ENCODE measurements around the gene PMFBP1. TPM values are rescaled to one million over a fixed set of nuclear protein-coding genes. Genes with fewer than 3 reads are reported as not detected.
"Not testable (repeated sequence)": the region's sequence is repeated elsewhere in the genome, so short reads cannot be mapped to it uniquely, and the experiment has no call there.

PMFBP1 gene
- polyA plus RNA-seq, 1 donor (not counting 4 experiments of a cell fraction or from before 2014, with no cell fraction given): 0.92 TPM

- TF ChIP-seq EZH2 (IDR thresholded peaks at IDR 0.05; ENCODE audit: low read length): no peak
- TF ChIP-seq, protein P1, sequence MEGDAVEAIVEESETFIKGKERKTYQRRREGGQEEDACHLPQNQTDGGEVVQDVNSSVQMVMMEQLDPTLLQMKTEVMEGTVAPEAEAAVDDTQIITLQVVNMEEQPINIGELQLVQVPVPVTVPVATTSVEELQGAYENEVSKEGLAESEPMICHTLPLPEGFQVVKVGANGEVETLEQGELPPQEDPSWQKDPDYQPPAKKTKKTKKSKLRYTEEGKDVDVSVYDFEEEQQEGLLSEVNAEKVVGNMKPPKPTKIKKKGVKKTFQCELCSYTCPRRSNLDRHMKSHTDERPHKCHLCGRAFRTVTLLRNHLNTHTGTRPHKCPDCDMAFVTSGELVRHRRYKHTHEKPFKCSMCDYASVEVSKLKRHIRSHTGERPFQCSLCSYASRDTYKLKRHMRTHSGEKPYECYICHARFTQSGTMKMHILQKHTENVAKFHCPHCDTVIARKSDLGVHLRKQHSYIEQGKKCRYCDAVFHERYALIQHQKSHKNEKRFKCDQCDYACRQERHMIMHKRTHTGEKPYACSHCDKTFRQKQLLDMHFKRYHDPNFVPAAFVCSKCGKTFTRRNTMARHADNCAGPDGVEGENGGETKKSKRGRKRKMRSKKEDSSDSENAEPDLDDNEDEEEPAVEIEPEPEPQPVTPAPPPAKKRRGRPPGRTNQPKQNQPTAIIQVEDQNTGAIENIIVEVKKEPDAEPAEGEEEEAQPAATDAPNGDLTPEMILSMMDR (optimal IDR thresholded peaks at IDR 0.05 in 1 of 3, IDR thresholded peaks at IDR 0.05 in 1 of 3, conservative IDR thresholded peaks at IDR 0.05 in 1 of 3; ENCODE audit: extremely low read depth in 1 of 3, insufficient read depth in 2 of 3, low read length in 3 of 3): no peak
- no peak for FAIRE-seq
- H3K4me1 ChIP-seq (ENCODE audit: control insufficient read depth, extremely low read depth, insufficient read depth, low read length): no peaks in the 10 kb centered on the region
- H3K4me3 ChIP-seq (ENCODE audit: control insufficient read depth in 2 of 3, extremely low read depth in 1 of 3, insufficient read depth in 2 of 3, low read depth in 1 of 3, low read length in 3 of 3): no peak overlapping the region
- no peak overlapping the region for H3K4me2 ChIP-seq (ENCODE audit: control insufficient read depth, extremely low read depth, insufficient read depth, low read depth, low read length)
- no peak overlapping the region for H2AFZ ChIP-seq (ENCODE audit: control insufficient read depth, low read length)
- H3K27me3 ChIP-seq (ENCODE audit: control insufficient read depth, extremely low read depth, insufficient read depth, low read length): no peaks in the 10 kb centered on the region
- H3K36me3 ChIP-seq (ENCODE audit: control insufficient read depth in 2 of 2, extremely low read depth in 1 of 2, insufficient read depth in 2 of 2, low read length in 2 of 2): peaks cover 10 to 13% of the 10 kb centered on the region in 2 experiments
- no peak overlapping the region for H3K9ac ChIP-seq (ENCODE audit: control insufficient read depth, extremely low read depth, insufficient read depth, low read length)
- H3K9me3 ChIP-seq (ENCODE audit: control insufficient read depth, low read depth, low read length): peaks cover 3% of the 10 kb centered on the region
- no peaks in the 10 kb centered on the region for H3K9me1 ChIP-seq (ENCODE audit: control insufficient read depth, extremely low read depth, insufficient read depth, low read length)
- dilution Hi-C loops (cut with MboI; ENCODE audit: extremely low pct_ligation_motif_present, low sequenced_read_pairs): no loop called here
- no peak for DNase-seq (ENCODE audit: low read depth, low spot score)
- no peaks in the 10 kb centered on the region for H3K79me2 ChIP-seq (ENCODE audit: control insufficient read depth, insufficient read depth, low read length)
- H3K27ac ChIP-seq (ENCODE audit: control insufficient read depth, insufficient read depth, low read length): no peak overlapping the region
- no peaks in the 10 kb centered on the region for H4K20me1 ChIP-seq (ENCODE audit: control insufficient read depth, extremely low read depth, insufficient read depth, low read length)
Measured at GRCh38 chr16:72084445-72084844, 87.5 kb downstream of the PMFBP1 start.

DNA sequence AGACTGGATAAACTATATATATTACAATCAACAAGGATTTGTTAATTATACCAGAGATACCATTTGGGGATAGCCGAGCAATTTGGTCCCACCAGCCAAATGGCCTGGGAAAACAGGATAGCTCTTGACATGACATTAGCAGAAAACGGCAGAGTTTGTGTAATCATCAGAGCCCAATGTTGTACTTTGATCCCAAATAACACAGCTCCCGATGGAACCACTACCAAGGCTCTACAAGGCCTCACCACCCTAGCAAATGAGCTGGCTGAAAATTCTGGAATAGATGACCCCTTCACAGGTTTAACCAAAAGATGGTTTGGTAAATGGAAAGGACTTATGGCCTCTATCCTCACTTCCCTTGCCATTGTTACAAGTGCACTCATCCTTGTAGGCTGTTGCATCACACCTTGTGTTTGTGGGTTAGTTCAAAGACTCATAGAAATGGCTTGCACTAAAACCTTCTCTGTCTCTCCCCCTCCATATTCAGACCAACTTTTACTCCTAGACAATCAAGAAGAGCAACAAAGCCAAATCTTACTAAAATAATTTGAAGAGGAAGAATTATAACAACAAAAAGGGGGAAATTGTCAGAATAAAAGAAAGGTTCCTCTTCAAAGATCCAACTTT is 88.1 kb downstream of the PMFBP1 start:
- no peak overlapping the region for H3K27ac ChIP-seq (ENCODE audit: control insufficient read depth, insufficient read depth, low read length)
- no peak overlapping the region for H3K9ac ChIP-seq (ENCODE audit: control insufficient read depth, extremely low read depth, insufficient read depth, low read length)
- no peaks in the 10 kb centered on the region for H3K4me1 ChIP-seq (ENCODE audit: control insufficient read depth, extremely low read depth, insufficient read depth, low read length)
- dilution Hi-C loops (cut with MboI; ENCODE audit: extremely low pct_ligation_motif_present, low sequenced_read_pairs): no loop called here
- no peak overlapping the region for H2AFZ ChIP-seq (ENCODE audit: control insufficient read depth, low read length)
- H3K36me3 ChIP-seq (ENCODE audit: control insufficient read depth in 2 of 2, extremely low read depth in 1 of 2, insufficient read depth in 2 of 2, low read length in 2 of 2): peaks cover 10 to 11% of the 10 kb centered on the region in 2 experiments
- H3K79me2 ChIP-seq (ENCODE audit: control insufficient read depth, insufficient read depth, low read length): no peaks in the 10 kb centered on the region
- H4K20me1 ChIP-seq (ENCODE audit: control insufficient read depth, extremely low read depth, insufficient read depth, low read length): no peaks in the 10 kb centered on the region
- no peaks in the 10 kb centered on the region for H3K9me1 ChIP-seq (ENCODE audit: control insufficient read depth, extremely low read depth, insufficient read depth, low read length)
- H3K9me3 ChIP-seq (ENCODE audit: control insufficient read depth, low read depth, low read length): peaks cover 3% of the 10 kb centered on the region
- TF ChIP-seq, protein P1 (optimal IDR thresholded peaks at IDR 0.05 in 1 of 3, IDR thresholded peaks at IDR 0.05 in 1 of 3, conservative IDR thresholded peaks at IDR 0.05 in 1 of 3; ENCODE audit: extremely low read depth in 1 of 3, insufficient read depth in 2 of 3, low read length in 3 of 3): no peak
- no peak for TF ChIP-seq EZH2 (IDR thresholded peaks at IDR 0.05; ENCODE audit: low read length)
- no peak for DNase-seq (ENCODE audit: low read depth, low spot score)
- FAIRE-seq: no peak
- no peak overlapping the region for H3K4me2 ChIP-seq (ENCODE audit: control insufficient read depth, extremely low read depth, insufficient read depth, low read depth, low read length)
- H3K4me3 ChIP-seq (ENCODE audit: control insufficient read depth in 2 of 3, extremely low read depth in 1 of 3, insufficient read depth in 2 of 3, low read depth in 1 of 3, low read length in 3 of 3): no peak overlapping the region
- no peaks in the 10 kb centered on the region for H3K27me3 ChIP-seq (ENCODE audit: control insufficient read depth, extremely low read depth, insufficient read depth, low read length)

- not testable (repeated sequence) for FAIRE-seq
Measured at GRCh38 chr16:72076991-72077706, 94.8 kb downstream of the PMFBP1 start.

More at GRCh38 chr16:72076991-72077706, 94.8 kb downstream of the PMFBP1 start:
- H3K27me3 ChIP-seq (ENCODE audit: control insufficient read depth, extremely low read depth, insufficient read depth, low read length); H3K27ac ChIP-seq (ENCODE audit: control insufficient read depth, insufficient read depth, low read length); H3K79me2 ChIP-seq (ENCODE audit: control insufficient read depth, insufficient read depth, low read length); H3K4me1 ChIP-seq (ENCODE audit: control insufficient read depth, extremely low read depth, insufficient read depth, low read length); H3K9me1 ChIP-seq (ENCODE audit: control insufficient read depth, extremely low read depth, insufficient read depth, low read length); H3K36me3 ChIP-seq (ENCODE audit: control insufficient read depth in 2 of 2, extremely low read depth in 1 of 2, insufficient read depth in 2 of 2, low read length in 2 of 2); H3K4me3 ChIP-seq (ENCODE audit: control insufficient read depth in 2 of 3, extremely low read depth in 1 of 3, insufficient read depth in 2 of 3, low read depth in 1 of 3, low read length in 3 of 3); H2AFZ ChIP-seq (ENCODE audit: control insufficient read depth, low read length); H3K9ac ChIP-seq (ENCODE audit: control insufficient read depth, extremely low read depth, insufficient read depth, low read length); H4K20me1 ChIP-seq (ENCODE audit: control insufficient read depth, extremely low read depth, insufficient read depth, low read length); DNase-seq (ENCODE audit: low read depth, low spot score); H3K9me3 ChIP-seq (ENCODE audit: control insufficient read depth, low read depth, low read length); dilution Hi-C loops (cut with MboI; ENCODE audit: extremely low pct_ligation_motif_present, low sequenced_read_pairs); H3K4me2 ChIP-seq (ENCODE audit: control insufficient read depth, extremely low read depth, insufficient read depth, low read depth, low read length): not testable (repeated sequence)

Data from keratinocyte (primary cell).